Embryonic facial prominence (tissue), 1 donor: Measurements from ENCODE around the gene MDFIC.

Source experiments
- DNase-seq: peaks from one replicate; pipeline ENCODE4 v3.0.0-alpha.2; 2016; ENCODE audit errors: extremely low spot score

Gene MDFIC

DNA sequence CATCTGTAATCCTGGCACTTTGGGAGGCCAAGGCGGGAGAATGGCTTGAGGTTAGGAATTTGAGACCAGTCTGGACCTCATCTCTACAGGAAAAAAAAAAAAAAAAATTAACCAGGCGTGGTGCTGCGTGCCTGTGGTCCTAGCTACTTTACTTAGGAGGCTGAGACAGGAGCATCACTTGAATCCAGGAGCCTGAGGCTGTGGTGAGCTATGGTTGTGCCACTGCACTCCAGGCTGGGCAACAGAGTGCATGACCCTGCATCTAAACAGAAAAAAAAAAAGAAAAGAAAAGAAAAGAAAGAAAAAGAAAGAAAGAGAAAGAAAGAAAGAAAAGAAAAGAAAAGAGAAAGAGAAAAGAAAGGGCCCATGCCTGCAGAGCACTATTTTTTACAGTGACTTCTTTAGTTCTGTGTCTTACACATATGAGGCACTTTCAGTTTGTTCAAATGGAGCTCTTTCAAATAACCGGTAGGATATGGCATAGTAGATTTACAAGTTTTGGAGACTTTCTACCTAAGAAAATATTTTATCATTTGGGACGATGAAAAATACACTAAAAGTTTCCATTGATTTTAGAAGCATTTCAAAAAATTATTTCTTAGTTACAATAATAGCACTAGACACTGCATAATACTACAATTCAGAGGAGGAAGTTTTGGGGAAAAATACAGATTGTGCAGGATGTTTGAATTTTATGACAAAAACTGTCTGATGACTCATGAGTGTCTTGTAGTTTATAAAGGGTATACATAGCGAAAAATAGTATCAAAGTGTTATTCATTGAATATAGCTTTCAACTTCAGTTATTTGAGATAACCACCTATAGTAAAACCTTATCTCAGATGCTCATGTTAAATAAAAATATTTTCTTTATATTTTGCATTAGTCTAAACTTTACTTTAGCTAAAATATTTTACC lies 75.9 kb downstream of the MDFIC start:
- DNase-seq = no peak

DNA sequence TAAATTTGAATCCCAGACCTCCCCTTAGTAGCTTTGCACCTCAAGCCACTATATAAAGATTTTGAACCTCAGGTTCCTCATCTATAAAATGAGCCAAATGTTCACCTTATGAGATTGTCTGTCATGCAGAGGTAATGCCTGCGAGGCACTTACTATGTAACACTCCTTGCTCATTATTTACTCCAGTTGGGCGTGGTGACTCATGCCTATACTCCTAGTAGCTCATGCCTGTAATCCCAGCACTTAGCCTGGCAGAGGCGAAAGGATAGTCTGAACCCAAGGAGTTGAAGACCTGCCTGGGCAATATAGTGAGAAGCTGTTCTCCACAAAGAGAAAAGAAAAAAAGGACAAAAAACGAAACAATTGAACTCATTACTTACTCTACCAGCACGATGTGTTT lies 82.2 kb downstream of the MDFIC start:
- DNase-seq = no peak

DNA sequence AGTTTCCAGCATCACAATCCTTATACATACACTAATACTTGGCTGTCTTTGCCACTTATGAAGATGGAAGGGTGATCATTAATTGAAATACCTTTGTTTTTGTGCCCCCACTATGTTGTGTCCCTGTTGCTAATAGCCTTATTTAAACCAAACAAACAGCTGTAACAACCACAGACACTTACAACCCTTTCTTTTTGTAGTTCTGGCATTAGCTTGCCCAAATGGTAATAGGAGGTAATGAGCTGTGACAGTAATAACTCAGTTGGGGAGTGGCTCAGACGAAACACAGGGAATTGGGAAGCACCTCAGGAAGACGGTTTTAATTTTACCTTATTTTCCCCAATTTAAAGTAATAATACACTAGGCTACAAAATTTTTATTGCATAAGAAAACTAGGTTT lies 83.4 kb downstream of the MDFIC start:
- DNase-seq = no peak

DNA sequence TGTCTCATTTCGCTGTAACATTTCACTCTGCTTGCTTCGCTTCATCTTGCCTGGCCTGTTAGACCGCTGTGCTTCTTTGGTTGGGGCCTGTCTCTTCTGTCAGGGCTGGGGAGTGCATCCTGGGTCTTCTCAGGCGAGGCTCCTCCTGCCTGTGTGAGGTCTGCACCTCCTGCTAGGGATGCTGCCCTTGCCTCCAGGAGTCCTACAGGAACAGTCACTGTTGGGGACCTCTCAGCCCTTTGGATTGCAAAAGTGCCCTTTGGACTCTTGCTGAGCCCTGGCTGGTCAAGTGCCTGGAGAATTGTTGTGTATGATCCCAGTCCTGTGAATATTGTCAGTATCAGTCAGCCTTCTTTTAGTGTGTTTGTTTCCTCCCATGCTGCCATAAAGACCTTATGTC lies 84.1 kb downstream of the MDFIC start:
- no peak for DNase-seq

DNA sequence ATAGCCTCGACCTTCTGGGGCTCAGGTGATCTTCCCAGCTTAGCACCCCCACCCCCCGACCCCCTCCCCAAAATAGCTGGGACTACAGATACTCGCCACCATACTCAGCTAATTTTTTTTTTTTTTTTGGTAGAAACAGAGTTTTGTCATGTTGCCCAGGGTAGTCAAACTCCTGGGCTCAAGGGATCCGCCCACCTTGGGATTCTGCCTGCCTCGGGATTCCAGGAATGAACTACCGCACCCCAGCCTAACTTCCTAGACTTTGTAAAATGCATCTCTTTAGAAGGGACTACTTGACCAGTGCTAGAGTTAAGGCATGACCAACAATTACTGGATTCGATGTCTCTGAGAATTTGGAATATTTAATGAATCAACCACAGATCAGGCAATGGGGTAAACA lies 85.9 kb downstream of the MDFIC start:
- no peak for DNase-seq

DNA sequence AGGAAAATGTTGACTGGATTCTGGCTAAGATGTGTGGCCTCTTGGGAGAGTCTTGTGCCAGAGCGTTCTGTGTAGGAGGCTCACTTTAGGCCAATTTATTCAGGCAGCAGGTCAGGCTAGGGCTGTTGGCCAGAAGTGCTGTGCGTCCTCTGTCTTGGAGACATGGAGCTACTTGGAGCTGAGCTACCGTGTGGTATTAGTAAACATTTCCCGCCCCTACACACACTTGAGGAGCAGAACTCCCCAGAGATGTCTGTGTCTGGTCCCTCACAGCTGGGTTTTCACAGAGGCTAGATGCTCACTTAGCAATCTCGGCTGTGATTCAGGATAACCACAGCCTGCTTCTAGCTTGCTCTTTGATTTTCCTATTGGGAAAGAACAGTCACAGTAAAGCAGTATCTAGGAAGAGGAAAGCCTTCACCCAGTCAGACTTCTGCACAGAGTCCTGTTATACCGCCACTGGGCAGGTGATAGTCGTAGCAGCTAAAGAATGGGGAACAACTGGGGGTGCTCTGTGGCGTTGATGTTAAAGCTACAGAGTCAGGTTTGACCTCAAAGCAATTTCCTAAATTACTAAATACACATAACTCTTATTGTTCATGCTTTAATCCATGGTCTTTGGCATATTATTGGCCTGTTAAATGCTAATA lies 86.7 kb downstream of the MDFIC start:
- DNase-seq = no peak

DNA sequence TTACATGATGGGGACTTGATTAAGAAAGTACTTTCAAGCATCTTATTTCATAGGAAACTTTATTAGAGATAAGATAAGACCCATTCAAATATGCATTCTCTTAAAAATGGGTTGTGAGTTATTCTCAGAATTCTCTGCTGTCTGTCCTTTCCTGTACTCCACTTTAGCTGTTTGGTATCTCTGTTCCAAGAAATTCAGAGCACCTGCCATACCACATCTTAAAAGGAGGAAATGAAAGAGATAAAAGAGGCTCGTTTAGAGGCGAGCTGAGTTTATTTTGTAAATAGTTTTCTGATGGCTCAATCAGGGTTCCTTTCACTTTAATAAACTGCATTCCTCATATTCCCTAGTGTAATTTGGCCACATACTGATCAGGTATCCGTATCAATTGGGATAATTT lies 87.2 kb downstream of the MDFIC start:
- DNase-seq = no peak

DNA sequence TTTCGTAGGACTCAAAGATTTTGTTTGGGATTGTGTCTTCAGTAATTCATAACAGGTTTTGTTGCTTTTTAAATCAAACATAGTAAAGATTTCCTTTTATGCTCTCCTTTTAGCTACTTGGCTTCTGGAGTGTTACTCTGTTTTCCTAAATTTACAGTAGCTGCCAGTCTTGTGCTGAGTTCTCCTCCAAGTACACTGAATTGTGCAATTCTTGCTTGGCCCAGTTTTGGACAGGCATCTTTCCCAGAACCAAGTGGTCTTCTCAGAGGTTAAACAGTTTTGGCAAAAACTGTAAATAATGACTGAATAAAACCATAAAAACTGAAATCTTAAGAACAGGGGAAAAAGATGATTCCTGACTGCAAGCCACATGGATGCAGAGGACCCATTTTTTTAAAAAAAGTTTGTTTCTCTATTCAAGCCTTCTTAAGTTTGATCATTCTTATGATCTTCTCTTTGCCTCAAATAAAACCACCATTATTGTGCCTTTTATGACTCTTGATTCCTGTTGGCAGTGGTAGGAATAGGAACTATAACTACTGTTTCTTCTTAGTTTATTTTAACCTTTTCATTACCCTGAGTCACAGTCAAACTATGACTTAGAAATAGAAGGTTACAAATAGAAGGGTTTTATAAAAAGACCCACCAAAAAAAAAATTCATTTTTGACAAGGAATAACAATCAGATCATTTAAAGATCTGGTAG lies 88.0 kb downstream of the MDFIC start:
- no peak for DNase-seq

DNA sequence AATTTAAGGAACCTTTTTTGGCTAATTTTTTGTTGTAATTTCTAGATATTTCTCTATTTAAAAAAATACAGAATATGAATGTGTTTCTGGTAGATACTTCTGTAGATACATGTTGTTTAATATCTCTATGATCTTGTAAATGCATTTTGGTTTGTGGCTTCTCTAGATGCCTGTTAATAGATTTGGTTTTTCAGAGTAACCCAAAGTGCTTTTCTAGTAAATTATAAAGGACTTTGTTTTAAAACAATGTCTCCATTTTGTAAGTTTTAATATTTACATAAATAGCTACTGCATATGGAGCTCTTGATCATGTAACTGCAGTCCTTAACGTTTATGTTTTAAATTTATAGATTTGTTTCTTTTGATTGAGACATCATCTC lies 88.5 kb downstream of the MDFIC start:
- DNase-seq = no peak

DNA sequence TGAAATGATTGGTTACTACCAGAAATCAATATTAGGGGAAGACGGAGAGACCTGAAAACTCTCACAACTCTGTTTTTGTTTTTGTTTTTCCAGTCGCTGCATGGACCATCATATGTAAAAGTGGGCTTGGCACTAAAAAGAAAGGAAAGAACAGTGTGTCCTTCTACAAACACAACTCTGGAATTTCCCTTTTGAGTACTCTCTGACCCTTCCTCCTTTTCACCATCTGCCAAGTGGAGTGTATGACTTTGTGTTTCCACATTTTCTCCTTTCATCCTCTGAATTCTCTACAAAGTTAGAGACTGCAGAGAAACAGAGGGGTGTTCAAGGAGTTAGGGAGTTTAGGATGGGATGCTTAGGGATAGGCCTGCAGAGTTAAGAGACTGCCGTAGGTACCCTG lies 92.0 kb downstream of the MDFIC start:
- DNase-seq = no peak

DNA sequence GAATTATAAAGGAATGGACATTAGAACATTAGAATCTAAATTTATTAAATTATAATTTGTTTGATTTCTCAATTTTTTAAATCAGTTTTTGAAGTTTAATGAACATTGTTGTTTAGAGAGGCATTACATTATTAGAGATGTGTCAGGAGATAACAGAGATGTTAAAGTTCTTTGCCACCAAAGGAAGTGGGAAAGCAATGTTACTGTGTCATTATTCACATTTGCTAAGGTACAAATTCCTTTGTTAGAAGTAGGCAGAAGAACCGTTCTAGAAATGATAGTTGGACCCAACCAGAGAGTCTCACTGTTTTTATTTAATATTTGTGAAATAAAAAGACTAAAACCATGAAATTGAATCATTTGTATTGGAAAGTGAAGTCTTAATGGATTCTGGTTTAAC lies 92.9 kb downstream of the MDFIC start:
- DNase-seq = no peak

DNA sequence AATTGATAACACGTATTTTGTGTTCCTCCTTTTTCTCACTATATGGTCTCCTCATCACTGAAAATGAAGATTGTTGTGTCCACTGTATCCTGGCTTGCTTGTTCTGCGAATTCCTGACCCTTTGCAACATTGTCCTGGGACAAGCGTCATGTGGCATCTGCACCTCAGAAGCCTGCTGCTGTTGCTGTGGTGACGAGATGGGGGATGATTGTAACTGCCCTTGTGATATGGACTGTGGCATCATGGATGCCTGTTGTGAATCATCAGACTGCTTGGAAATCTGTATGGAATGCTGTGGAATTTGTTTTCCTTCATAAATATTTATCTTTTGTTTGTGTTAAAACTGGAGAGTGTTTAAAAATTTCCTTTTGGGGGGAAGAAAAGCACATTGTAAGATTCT lies 93.7 kb downstream of the MDFIC start:
- no peak for DNase-seq

DNA sequence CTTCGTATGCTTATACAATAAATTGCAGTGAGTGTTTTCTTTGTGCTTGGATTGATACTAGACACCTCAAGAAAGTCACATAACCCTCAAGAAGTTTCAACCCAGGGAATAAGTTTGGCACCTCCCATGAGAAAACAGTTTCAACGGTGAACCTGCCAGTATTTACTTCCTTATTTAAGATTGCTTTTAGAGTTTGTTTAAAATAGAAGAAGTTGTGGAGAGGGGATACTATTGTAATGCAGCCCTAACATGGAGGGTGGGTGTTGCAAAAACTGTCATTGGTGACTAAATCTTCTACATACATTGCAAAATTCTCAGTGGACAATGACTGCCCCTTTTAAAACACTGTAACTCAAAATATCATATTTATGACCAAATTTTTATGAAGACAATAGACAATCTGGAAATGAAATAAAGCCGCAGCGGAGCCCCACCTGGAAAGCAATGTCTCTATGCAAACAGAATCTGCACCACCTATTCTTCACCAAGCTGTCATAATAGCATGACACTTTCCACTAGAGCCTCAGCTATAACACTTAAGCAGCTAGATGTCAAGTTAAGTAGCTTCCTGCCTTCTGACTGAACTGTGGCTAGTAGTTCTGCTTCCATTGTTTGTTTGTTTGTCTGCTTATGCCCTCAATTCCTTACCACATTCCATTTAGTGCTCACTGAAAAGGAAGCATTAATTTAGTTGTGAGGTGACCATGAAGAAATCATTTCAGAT lies 98.2 kb downstream of the MDFIC start:
- DNase-seq = no peak

DNA sequence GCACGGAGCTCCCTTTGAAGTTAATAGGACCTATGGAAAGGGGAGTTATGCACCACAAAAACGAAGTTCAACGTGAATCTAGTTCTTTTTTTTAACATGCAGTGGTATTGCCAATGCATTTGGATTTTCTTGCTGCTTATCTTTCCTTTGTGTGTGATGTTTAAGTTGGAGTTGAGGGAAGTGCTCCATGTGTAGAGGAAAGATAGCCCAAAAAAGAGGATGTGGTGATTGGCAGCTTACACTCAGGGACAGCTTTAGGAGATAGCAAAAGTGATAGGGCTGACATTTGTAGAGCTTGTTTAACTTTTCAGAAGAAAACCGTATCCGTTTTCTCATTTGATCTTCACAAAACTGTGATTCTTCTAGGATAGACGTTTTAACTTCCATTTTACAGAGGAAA lies 101.3 kb downstream of the MDFIC start:
- DNase-seq = no peak

DNA sequence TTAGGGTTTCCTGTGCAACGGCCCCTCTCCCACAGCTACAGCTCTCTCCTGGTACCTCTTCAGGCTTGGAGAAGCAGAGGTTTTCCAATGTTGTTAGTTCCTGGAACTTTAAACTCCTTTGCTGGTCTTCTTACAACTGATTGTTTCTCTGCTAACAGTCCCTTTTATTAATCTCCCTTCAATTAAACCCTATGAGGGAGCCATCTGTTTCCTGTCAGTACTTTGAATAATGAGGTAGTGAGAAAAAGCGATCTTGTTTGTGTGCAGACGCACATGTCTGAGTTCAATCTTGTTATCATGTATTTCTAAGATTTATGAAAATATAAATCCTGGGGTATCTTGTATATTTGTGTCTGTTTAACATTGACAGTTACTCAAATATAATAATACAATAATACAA lies 102.4 kb downstream of the MDFIC start:
- DNase-seq = no peak

DNA sequence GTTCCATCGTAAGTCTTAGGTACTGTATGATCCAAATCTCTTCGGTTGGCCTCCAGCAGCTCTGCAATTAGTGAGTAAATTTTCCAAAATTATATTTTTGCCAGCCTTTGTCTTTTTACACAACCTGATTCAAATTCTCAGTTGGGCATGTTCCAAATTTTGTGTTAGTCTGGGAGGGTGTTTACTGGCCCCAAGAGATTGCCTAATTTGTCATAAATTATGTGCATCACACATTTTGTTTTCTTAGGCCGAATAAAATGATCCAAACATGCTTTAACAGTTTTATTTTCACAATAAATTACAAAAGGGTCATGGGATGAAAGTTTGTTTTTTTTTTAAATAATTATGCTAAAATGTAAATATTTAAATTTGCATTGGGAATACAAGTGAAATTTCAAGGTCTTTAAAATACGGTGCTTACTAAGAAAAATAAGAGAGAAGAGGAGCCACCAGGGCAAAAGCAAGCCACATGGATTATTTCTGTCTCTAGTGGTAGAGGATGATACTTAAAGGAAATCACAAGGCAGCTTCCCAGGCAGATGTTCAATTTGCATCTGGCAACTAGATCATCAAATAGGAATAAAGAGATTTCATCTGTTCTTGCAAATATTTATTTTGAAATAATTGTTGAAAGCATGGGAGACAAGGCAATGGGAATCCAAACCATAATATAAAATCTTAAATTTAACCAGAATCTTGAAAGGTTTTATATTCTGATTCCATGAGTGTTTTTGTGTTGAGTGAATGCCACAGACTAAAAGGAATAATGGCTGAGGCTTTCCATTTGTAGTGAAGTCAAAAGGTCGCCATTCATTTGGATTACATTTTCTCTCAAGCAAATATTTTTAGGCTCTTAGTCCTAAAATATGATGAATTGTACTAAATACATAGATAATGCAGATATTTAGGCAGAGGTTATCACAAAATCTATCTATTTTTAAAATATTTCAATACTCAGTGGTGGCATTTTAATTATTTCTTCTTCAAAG lies 111.1 kb downstream of the MDFIC start:
- DNase-seq = no peak

DNA sequence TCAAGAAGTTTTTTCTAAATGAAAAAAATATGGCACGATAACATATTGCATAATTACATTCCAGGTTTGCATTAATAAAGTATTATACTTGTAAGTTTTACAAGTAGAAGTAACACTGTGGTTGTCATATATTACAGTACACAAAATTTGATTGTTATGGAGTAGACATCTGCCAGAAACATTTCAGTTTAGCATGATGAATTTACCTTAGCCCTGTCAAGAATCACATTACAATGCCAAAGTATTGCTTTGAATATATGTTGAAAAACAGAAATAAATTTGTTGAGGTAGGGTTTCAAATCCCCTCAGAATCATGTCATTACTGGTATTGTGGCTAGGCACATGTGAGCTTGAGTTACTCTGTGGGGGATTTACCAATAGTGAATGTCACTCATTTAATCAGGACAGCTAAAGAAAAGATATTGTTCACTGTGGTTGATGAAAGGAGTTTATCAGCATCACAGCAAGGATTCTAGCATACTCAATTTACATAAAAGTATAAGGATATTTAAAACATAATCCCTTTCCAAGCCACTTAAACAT lies 112.1 kb downstream of the MDFIC start:
- no peak for DNase-seq

DNA sequence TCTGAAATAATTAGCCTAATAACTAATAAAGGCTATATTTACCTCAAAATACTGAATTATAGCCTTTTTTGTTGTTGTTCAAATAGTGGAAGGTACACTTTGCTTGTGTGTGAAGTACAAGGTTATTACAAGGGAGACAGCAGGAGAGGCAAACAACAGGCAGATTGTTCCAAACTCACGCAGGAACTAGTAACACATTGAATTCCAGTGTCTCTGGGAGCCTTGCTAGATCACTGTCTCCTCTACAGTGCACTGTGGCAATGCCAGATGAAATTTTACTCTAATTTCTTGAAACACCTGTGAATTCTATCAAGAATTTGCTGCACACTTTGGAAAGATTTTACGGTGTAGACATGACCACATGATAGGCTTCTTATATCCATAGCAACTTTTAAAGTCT lies 112.6 kb downstream of the MDFIC start:
- no peak for DNase-seq

DNA sequence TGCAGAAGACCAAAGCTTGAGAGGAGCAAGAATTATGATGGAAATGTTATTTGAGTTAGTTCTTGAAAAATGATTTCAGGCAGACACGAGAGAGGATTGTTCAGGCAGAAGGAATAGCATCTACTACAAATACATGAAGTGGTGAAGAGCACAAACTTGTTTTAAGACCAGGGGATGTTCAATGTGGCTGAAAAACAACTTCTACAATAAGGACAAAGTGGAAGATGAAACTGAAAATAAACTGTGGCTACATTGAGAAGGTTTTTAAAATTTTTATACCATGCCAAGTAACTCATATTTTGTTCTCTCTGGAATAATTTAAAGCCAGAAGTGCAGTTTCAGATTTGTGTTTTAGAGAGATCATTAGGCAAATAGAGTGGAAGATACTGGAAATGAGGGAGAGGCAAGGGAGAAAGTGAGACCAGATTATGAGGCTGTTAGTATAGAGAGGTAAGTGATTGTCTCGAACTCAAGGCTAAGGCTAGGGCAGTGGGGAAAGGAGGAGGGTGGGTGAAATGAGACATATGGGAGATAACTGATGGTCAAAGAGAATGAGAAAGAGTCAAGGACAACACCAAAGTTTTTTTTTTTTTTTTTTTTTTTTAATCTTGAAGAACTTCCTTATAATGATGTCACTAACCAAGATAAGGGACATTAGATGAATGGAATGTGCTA lies 115.4 kb downstream of the MDFIC start:
- DNase-seq = no peak

DNA sequence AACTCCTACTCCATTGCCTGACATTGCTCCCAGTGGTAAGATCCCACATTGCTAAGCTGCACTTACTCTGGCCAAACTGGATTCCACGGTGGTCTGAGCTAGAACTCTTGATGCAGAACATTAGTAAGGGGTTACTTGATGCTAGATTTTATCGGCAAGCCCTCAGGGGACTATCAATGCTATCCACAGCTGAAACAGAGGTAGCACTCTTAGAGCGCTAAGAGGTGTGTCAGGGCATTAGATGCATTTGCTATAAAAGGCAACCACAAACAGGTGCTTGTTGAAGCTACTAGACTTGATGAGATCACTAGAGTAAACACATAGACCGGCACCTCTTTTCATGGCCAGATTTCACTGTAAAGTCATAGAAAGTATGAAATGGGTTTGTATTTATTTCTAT lies 116.3 kb downstream of the MDFIC start:
- DNase-seq = no peak
